HG03565 (cell line): Measurements from ENCODE around the gene PYURF.
"Not testable (repeated sequence)": the region's sequence is repeated elsewhere in the genome, so short reads cannot be mapped to it uniquely, and the experiment has no call there.

Experiments
- ATAC-seq: cut with Tn5 transposase; IDR thresholded peaks from one replicate; pipeline ENCODE4 v1.9.1; 2021; ENCODE audit warnings: mild to moderate bottlenecking, moderate library complexity; ENCODE audit not compliant: unreplicated experiment

PYURF gene

GRCh38 chr4:88523325-88524129 lies at the start of gene PYURF:
Gene PYURF, minus strand, starts transcription at chr4:88523776. Its CDS starts 76 bp downstream, at chr4:88523700.
- peak; percentile 61 for ATAC-seq

GRCh38 chr4:88570001-88570400 lies 46.4 kb upstream of the PYURF start:
- no peak for ATAC-seq

- ATAC-seq, result no peak
Observed at GRCh38 chr4:88567591-88567990, 44.0 kb upstream of the PYURF start.

GRCh38 chr4:88549815-88550214 lies 26.2 kb upstream of the PYURF start:
- no peak for ATAC-seq

GRCh38 chr4:88539322-88540068 lies 15.9 kb upstream of the PYURF start:
- not testable (repeated sequence) for ATAC-seq

- ATAC-seq, result no peak
Observed at GRCh38 chr4:88537709-88538108, 14.1 kb upstream of the PYURF start.

GRCh38 chr4:88535090-88535755 lies 11.6 kb upstream of the PYURF start:
- no peak for ATAC-seq

- no peak for ATAC-seq
Observed at GRCh38 chr4:88533937-88534750, 10.6 kb upstream of the PYURF start.

- ATAC-seq, result no peak
Observed at GRCh38 chr4:88533088-88533790, 9.7 kb upstream of the PYURF start.

- ATAC-seq, result no peak
Observed at GRCh38 chr4:88531549-88531948, 8.0 kb upstream of the PYURF start.

- no peak for ATAC-seq
Observed at GRCh38 chr4:88528861-88529260, 5.3 kb upstream of the PYURF start.

- ATAC-seq, result peak; percentile 48
Observed at GRCh38 chr4:88527787-88528186, 4.2 kb upstream of the PYURF start.

- ATAC-seq, result no peak
Observed at GRCh38 chr4:88526221-88526815, 2.7 kb upstream of the PYURF start.

GRCh38 chr4:88524171-88524570 lies 595 bp upstream of the PYURF start:
- no peak for ATAC-seq

GRCh38 chr4:88522702-88523324 lies 763 bp downstream of the PYURF start:
- no peak for ATAC-seq

GRCh38 chr4:88518911-88519310 lies 4.7 kb downstream of the PYURF start:
- ATAC-seq, result no peak

- no peak for ATAC-seq
Observed at GRCh38 chr4:88517825-88518224, 5.8 kb downstream of the PYURF start.

- ATAC-seq, result no peak
Observed at GRCh38 chr4:88516746-88517145, 6.8 kb downstream of the PYURF start.
